Endothelial cell of umbilical vein (primary cell): ENCODE measurements around the gene DNAI7. TPM values are rescaled to one million over a fixed set of nuclear protein-coding genes. Genes with fewer than 3 reads are reported as not detected.

Experiments used
- BruUV-seq: library from RNA; stranded (reverse); fragments of 400-500 nt; replicated peaks from 2 replicates; lab custom pipeline; 2021; lab: Mats Ljungman, UMichigan
- CTCF ChIA-PET: fragments of 300-600, 350-600 bp; sonication (Branson Sonifier 250); formaldehyde crosslinking; loops from one replicate; lab custom pipeline; 2021; ENCODE audit warnings: antibody characterized with exemption, inconsistent platforms; lab: Charles Lee
- POLR2A ChIA-PET: fragments of 300-600, 350-600 bp; sonication (Branson Sonifier 250); formaldehyde crosslinking; loops from one replicate; lab custom pipeline; 2021; ENCODE audit warnings: antibody characterized with exemption, inconsistent platforms; lab: Charles Lee
- DNase-seq: peaks from one replicate; pipeline ENCODE4 v3.0.0-alpha.2; 2011; ENCODE audit warnings: low read depth, low spot score
- FAIRE-seq: peaks from 2 replicates; lab custom pipeline; 2011; peaks lifted over from hg19 to GRCh38; lab: Jason Lieb, UNC
- H2AFZ ChIP-seq: 2 replicates; pipeline ENCODE4 v1.6.0; 2012; ENCODE audit warnings: low read depth, low read length, control low read depth, inconsistent platforms
- H3K27ac ChIP-seq: 2 replicates; pipeline ENCODE4 v1.5.1; 2011; ENCODE audit warnings: low read depth, mild to moderate bottlenecking, control low read depth, low read length, moderate library complexity; ENCODE audit not compliant: insufficient read depth
- H3K27me3 ChIP-seq, 2 experiments: 2 replicates each; pipeline versions ENCODE4 v1.6.0 to v1.6.1; 2011; ENCODE audit warnings: low read length in 2 of 2, mixed read lengths in 1 of 2; ENCODE audit not compliant: control insufficient read depth in 2 of 2, insufficient read depth in 2 of 2
- H3K36me3 ChIP-seq, 2 experiments: 2 replicates in 1 of 2; 3 replicates in 1 of 2; pipeline ENCODE4 v1.5.1; 2011; ENCODE audit warnings: low read length in 2 of 2, mild to moderate bottlenecking in 1 of 2, moderate library complexity in 1 of 2; ENCODE audit not compliant: control insufficient read depth in 2 of 2, insufficient read depth in 2 of 2; ENCODE audit errors: extremely low read depth in 1 of 2
- H3K4me1 ChIP-seq: 3 replicates; pipeline ENCODE4 v1.5.1; 2011; ENCODE audit warnings: mild to moderate bottlenecking, low read length; ENCODE audit not compliant: control insufficient read depth, insufficient read depth; ENCODE audit errors: extremely low read depth
- H3K4me2 ChIP-seq: 2 replicates; pipeline ENCODE4 v1.6.1; 2011; ENCODE audit warnings: low read length, control low read depth, mixed read lengths; ENCODE audit not compliant: insufficient read depth
- H3K4me3 ChIP-seq, 3 experiments: fragments of 200-600 bp in 1 of 3; sonication (generic), shearing (Covaris generic) in 1 of 3; replicated peaks in 1 of 3; 2 replicates each; pipeline ENCODE4 v1.5.1; 2011 to 2016; ENCODE audit warnings: control low read depth in 3 of 3, low read length in 3 of 3, mild to moderate bottlenecking in 2 of 3, inconsistent platforms in 1 of 3, low read depth in 1 of 3, moderate library complexity in 1 of 3; ENCODE audit not compliant: insufficient read depth in 1 of 3
- H3K79me2 ChIP-seq: 2 replicates; pipeline ENCODE4 v1.6.0; 2012; ENCODE audit warnings: low read length, inconsistent platforms; ENCODE audit not compliant: control insufficient read depth, insufficient read depth
- H3K9ac ChIP-seq: replicated peaks from 2 replicates; pipeline ENCODE3; 2011; ENCODE audit warnings: low read length, control low read depth; ENCODE audit not compliant: insufficient read depth; ENCODE audit errors: extremely low read depth
- H3K9me1 ChIP-seq: replicated peaks from 3 replicates; pipeline ENCODE4 v1.6.0; 2011; ENCODE audit warnings: mild to moderate bottlenecking, low read length; ENCODE audit not compliant: control insufficient read depth, insufficient read depth; ENCODE audit errors: extremely low read depth
- H3K9me3 ChIP-seq: replicated peaks from 2 replicates; pipeline ENCODE4 v1.5.1; 2012; ENCODE audit warnings: low read length, inconsistent platforms; ENCODE audit not compliant: control insufficient read depth, insufficient read depth
- H4K20me1 ChIP-seq: replicated peaks from 2 replicates; pipeline ENCODE3; 2011; ENCODE audit warnings: mild to moderate bottlenecking, low read length; ENCODE audit not compliant: control insufficient read depth, insufficient read depth; ENCODE audit errors: extremely low read depth
- CTCF ChIP-seq, 2 donors: IDR thresholded peaks; 1 replicate in 1 of 2; 2 replicates in 1 of 2; pipeline ENCODE4 v1.5.1; 2011; ENCODE audit warnings: low read length in 2 of 2, mild to moderate bottlenecking in 2 of 2, moderate library complexity in 2 of 2, control low read depth in 1 of 2, inconsistent platforms in 1 of 2, low read depth in 1 of 2; ENCODE audit not compliant: insufficient read depth in 1 of 2; ENCODE audit errors: extremely low read depth in 1 of 2
- EZH2 ChIP-seq: IDR thresholded peaks from 2 replicates; pipeline ENCODE4 v1.6.1; 2012; ENCODE audit warnings: borderline replicate concordance, low read depth, mild to moderate bottlenecking, moderate library complexity, low read length, inconsistent platforms; ENCODE audit not compliant: severe bottlenecking
- FOS ChIP-seq: IDR thresholded peaks from 2 replicates; pipeline ENCODE4 v1.6.1; 2011; ENCODE audit warnings: mild to moderate bottlenecking, low read length, moderate library complexity, borderline replicate concordance; ENCODE audit not compliant: insufficient read depth
- GATA2 ChIP-seq: IDR thresholded peaks from 2 replicates; pipeline ENCODE4 v1.7.0; 2011; ENCODE audit warnings: low read depth, mild to moderate bottlenecking, moderate library complexity, mixed read lengths, low read length; ENCODE audit not compliant: insufficient read length, insufficient read depth
- JUN ChIP-seq: IDR thresholded peaks from 2 replicates; pipeline ENCODE4 v1.6.1; 2011; ENCODE audit warnings: borderline replicate concordance, low read depth; ENCODE audit not compliant: insufficient read length, insufficient read depth
- MAX ChIP-seq: IDR thresholded peaks from 2 replicates; pipeline ENCODE4 v1.6.1; 2011; ENCODE audit not compliant: insufficient read depth, insufficient read length
- MYC ChIP-seq: IDR thresholded peaks from one replicate; pipeline ENCODE4 v1.6.1; 2011; ENCODE audit warnings: mild to moderate bottlenecking, low read depth, low read length
- POLR2A ChIP-seq: IDR thresholded peaks from 2 replicates; pipeline ENCODE4 v1.6.1; 2012; ENCODE audit warnings: low read depth, mild to moderate bottlenecking, control low read depth, low read length
- POLR2AphosphoS5 ChIP-seq: IDR thresholded peaks from 2 replicates; pipeline ENCODE4 v1.6.1; 2012; ENCODE audit warnings: low read depth, mild to moderate bottlenecking, control low read depth, low read length, moderate library complexity; ENCODE audit not compliant: insufficient read depth
- dilution Hi-C: fragments of 300-500 bp; cut with MboI; formaldehyde crosslinking; loops from one replicate; pipeline ENCODE4 v1.15.0; 2019; ENCODE audit warnings: low sequenced_read_pairs; ENCODE audit not compliant: extremely low pct_ligation_motif_present
- intact Hi-C: fragments of 100-400 bp; cut with micrococcal nuclease; formaldehyde crosslinking; loops from one replicate; pipeline ENCODE4 v1.10.0; 2022
- polyA plus RNA-seq, 4 experiments: library from polyadenylated mRNA; depleted of rRNA in 3 of 4; stranded (reverse) in 3 of 4; unstranded in 1 of 4; fragments of >200 nt; gene quantifications; 2 replicates each; pipeline versions ENCODE4 v1.2.1 to v1.2.3, GENCODE V29; 2011 to 2012; ENCODE audit warnings: missing spikeins in 1 of 4
- total RNA-seq: library from RNA; stranded (reverse); gene quantifications from 2 replicates; pipeline ENCODE4 v1.2.3, GENCODE V29; 2021

The DNAI7 gene
- total and polyA plus RNA-seq, 2 donors (not counting 3 experiments of a cell fraction or from before 2014, with no cell fraction given) = not detected

- intact Hi-C loops (no loop called here), dilution Hi-C loops (no loop called here)
- Histone ChIP-seq H2AFZ (no peak overlapping the region), H3K4me2 (no peak overlapping the region), H3K79me2 (no peaks in the 10 kb centered on the region), H3K36me3 (no peaks in the 10 kb centered on the region), H3K4me1 (peaks cover 12% of the 10 kb centered on the region), H3K9ac (no peak overlapping the region), H3K9me3 (no peaks in the 10 kb centered on the region), H3K4me3 (no peak overlapping the region), H4K20me1 (no peaks in the 10 kb centered on the region), H3K9me1 (no peaks in the 10 kb centered on the region), H3K27me3 (no peaks in the 10 kb centered on the region), H3K27ac (no peak overlapping the region)
- FAIRE-seq = no peak
- POLR2A ChIA-PET = no interaction called here
- CTCF ChIA-PET = no interaction called here
- no peak for TF ChIP-seq MAX
- TF ChIP-seq GATA2 = no peak
- no peak for TF ChIP-seq POLR2A
- no peak for TF ChIP-seq MYC
- no peak for TF ChIP-seq POLR2AphosphoS5
- TF ChIP-seq JUN = no peak
- no peak for TF ChIP-seq EZH2
- TF ChIP-seq FOS = no peak
- TF ChIP-seq CTCF (IDR thresholded peaks at IDR 0.05; ENCODE audit: extremely low read depth in 1 of 2, insufficient read depth in 1 of 2, low read depth in 1 of 2, low read length in 2 of 2) = no peak
- no TSS peak for BruUV-seq
- DNase-seq = no peak
Measured at GRCh38 chr12:25084816-25085215, 110.1 kb downstream of the DNAI7 start.
